Suprapubic skin (tissue), 4 donors: ENCODE results near the gene CCDC188. TPM values are rescaled to one million over a fixed set of nuclear protein-coding genes. Genes with fewer than 3 reads are reported as not detected.

Experiments
- DNase-seq, 2 donors: peaks; one replicate each; pipeline ENCODE4 v3.0.0-alpha.2; 2019; ENCODE audit warnings: low spot score in 2 of 2
- H3K27ac ChIP-seq: fragments of 200-600 bp; sonication (generic); one replicate; pipeline ENCODE4 v1.5.1; 2019
- H3K27me3 ChIP-seq: fragments of 200-600 bp; sonication (generic); one replicate; pipeline ENCODE4 v1.5.1; 2019
- H3K36me3 ChIP-seq: fragments of 200-600 bp; sonication (generic); one replicate; pipeline ENCODE4 v1.5.1; 2019
- H3K4me1 ChIP-seq: fragments of 200-600 bp; sonication (generic); one replicate; pipeline ENCODE4 v1.5.1; 2019
- H3K4me3 ChIP-seq: fragments of 200-600 bp; sonication (generic); one replicate; pipeline ENCODE4 v1.5.1; 2019; ENCODE audit warnings: mild to moderate bottlenecking
- H3K9me3 ChIP-seq: fragments of 200-600 bp; sonication (generic); one replicate; pipeline ENCODE4 v1.5.1; 2019
- CTCF ChIP-seq, 2 donors: fragments of 200-600 bp in 1 of 2; fragments of 450-650 bp in 1 of 2; sonication (generic) in 1 of 2; IDR thresholded peaks; one replicate each; pipeline ENCODE4 v1.5.1; 2016 to 2019; ENCODE audit warnings: antibody characterized with exemption in 2 of 2, mild to moderate bottlenecking in 1 of 2, moderate library complexity in 1 of 2
- EP300 ChIP-seq: sonication (generic); formaldehyde crosslinking; IDR thresholded peaks from one replicate; pipeline ENCODE4 v1.6.1; 2017; ENCODE audit warnings: antibody characterized with exemption
- POLR2A ChIP-seq, 2 donors: fragments of 450-650 bp; IDR thresholded peaks; one replicate each; pipeline ENCODE4 v1.6.1; 2017; ENCODE audit warnings: antibody characterized with exemption in 2 of 2, mild to moderate bottlenecking in 2 of 2, moderate library complexity in 2 of 2
- POLR2AphosphoS5 ChIP-seq, 3 donors: sonication (generic); formaldehyde crosslinking; IDR thresholded peaks; one replicate each; pipeline ENCODE4 v1.6.1; 2017; ENCODE audit warnings: antibody characterized with exemption in 3 of 3
- WGBS: methylation state at CpG from one replicate; pipeline ENCODE4 v1.1.5; 2018; 5-methylcytosine and 5-hydroxymethylcytosine counted together
- total RNA-seq, 4 donors: library from RNA; depleted of rRNA; stranded (reverse); fragments of >200 nt; gene quantifications; one replicate each; pipeline ENCODE4 v1.1.0, GENCODE V29; 2016

The CCDC188 gene
- total RNA-seq, 4 donors from 2014 or later, result 0.34 TPM; not detected in 3

GRCh38 chr22:20133930-20134549 lies 16.8 kb downstream of the CCDC188 start:
- TF ChIP-seq EP300, result no peak
- no peak for TF ChIP-seq CTCF (IDR thresholded peaks at IDR 0.05)
- no peak for TF ChIP-seq POLR2A (IDR thresholded peaks at IDR 0.05)
- H3K4me3 ChIP-seq, result no peak overlapping the region
- no peak overlapping the region for H3K27ac ChIP-seq
- no peak for DNase-seq
- no peaks in the 10 kb centered on the region for H3K27me3 ChIP-seq
- H3K9me3 ChIP-seq, result no peaks in the 10 kb centered on the region
- WGBS, result 72% methylated on average over 3 of the region's 12 CpGs
- H3K36me3 ChIP-seq, result peaks cover under 1% of the 10 kb centered on the region
- H3K4me1 ChIP-seq, result peaks cover 75% of the 10 kb centered on the region

GRCh38 chr22:20132686-20133246 lies 18.1 kb downstream of the CCDC188 start:
- no CpG with 5 or more reads among the region's 16 CpGs for WGBS
- TF ChIP-seq POLR2A (IDR thresholded peaks at IDR 0.05) (no peak), CTCF (IDR thresholded peaks at IDR 0.05) (no peak), POLR2AphosphoS5 (IDR thresholded peaks at IDR 0.05) (no peak), EP300 (no peak)
- H3K9me3 ChIP-seq, result no peaks in the 10 kb centered on the region
- peak overlapping the region; percentile 98 for H3K4me3 ChIP-seq
- peaks cover 2% of the 10 kb centered on the region for H3K36me3 ChIP-seq
- peaks cover 68% of the 10 kb centered on the region for H3K4me1 ChIP-seq
- DNase-seq, result no peak
- no peaks in the 10 kb centered on the region for H3K27me3 ChIP-seq
- no peak overlapping the region for H3K27ac ChIP-seq

GRCh38 chr22:20131859-20132685 lies 18.8 kb downstream of the CCDC188 start:
- no CpG with 5 or more reads among the region's 72 CpGs for WGBS
- peaks cover 9% of the 10 kb centered on the region for H3K36me3 ChIP-seq
- H3K27me3 ChIP-seq, result no peaks in the 10 kb centered on the region
- peak overlapping the region; percentile 98 for H3K4me3 ChIP-seq
- no peaks in the 10 kb centered on the region for H3K9me3 ChIP-seq
- DNase-seq, result no peak
- peak overlapping the region; percentile 69 for H3K27ac ChIP-seq
- peaks cover 61% of the 10 kb centered on the region for H3K4me1 ChIP-seq
- TF ChIP-seq EP300 (no peak), POLR2AphosphoS5 (IDR thresholded peaks at IDR 0.05) (no peak), POLR2A (IDR thresholded peaks at IDR 0.05) (no peak)

- WGBS, result no CpG with 5 or more reads among the region's 43 CpGs
- TF ChIP-seq EP300, result no peak
- no peak for TF ChIP-seq POLR2AphosphoS5 (IDR thresholded peaks at IDR 0.05)
- no peak for TF ChIP-seq POLR2A (IDR thresholded peaks at IDR 0.05)
- no peak for TF ChIP-seq CTCF (IDR thresholded peaks at IDR 0.05)
- H3K27me3 ChIP-seq, result no peaks in the 10 kb centered on the region
- H3K36me3 ChIP-seq, result peaks cover 11% of the 10 kb centered on the region
- no peak for DNase-seq
- H3K4me1 ChIP-seq, result peaks cover 56% of the 10 kb centered on the region
- H3K4me3 ChIP-seq, result peak within 1 kb of the TSS; percentile 98
- no peaks in the 10 kb centered on the region for H3K9me3 ChIP-seq
- peak within 1 kb of the TSS; percentile 91 for H3K27ac ChIP-seq
These were observed 19.3 kb downstream of the CCDC188 start, which contains the start of gene ZDHHC8 for GRCh38 chr22:20131597-20131858. Gene ZDHHC8 (plus strand): TSS chr22:20131804. CDS start chr22:20131948, 144 bp downstream.

- 4% methylated on average over 5 of the region's 70 CpGs for WGBS
- DNase-seq, result peak; percentile 87 to 94
- Histone ChIP-seq H3K27ac (peak overlapping the region; percentile 91), H3K9me3 (no peaks in the 10 kb centered on the region), H3K36me3 (peaks cover 17% of the 10 kb centered on the region), H3K27me3 (no peaks in the 10 kb centered on the region), H3K4me3 (peak overlapping the region; percentile 98), H3K4me1 (peaks cover 50% of the 10 kb centered on the region)
- TF ChIP-seq CTCF (IDR thresholded peaks at IDR 0.05) (no peak), POLR2A (IDR thresholded peaks at IDR 0.05) (no peak), EP300 (no peak), POLR2AphosphoS5 (IDR thresholded peaks at IDR 0.05) (no peak)
These were observed 19.9 kb downstream of the CCDC188 start for GRCh38 chr22:20130731-20131596.
